Stomach (tissue), 9 donors: ENCODE results near the gene ENKD1. TPM values are rescaled to one million over a fixed set of nuclear protein-coding genes. Genes with fewer than 3 reads are reported as not detected.

Experiments used
- DNase-seq, 2 donors: peaks; one replicate each; pipeline versions ENCODE4 v3.0.0 to v3.0.0-alpha.2; 2013 to 2019
- H3K27ac ChIP-seq, 5 donors: fragments of 200-600 bp in 4 of 5; sonication (generic) in 4 of 5; one replicate each; pipeline ENCODE4 v1.5.1; 2013 to 2019; ENCODE audit warnings: mild to moderate bottlenecking in 1 of 5, moderate library complexity in 1 of 5
- H3K27me3 ChIP-seq, 3 donors: fragments of 200-600 bp; sonication (generic); one replicate each; pipeline ENCODE4 v1.5.1; 2017 to 2019; ENCODE audit warnings: mixed run types in 1 of 3
- H3K36me3 ChIP-seq, 4 donors: fragments of 200-600 bp; sonication (generic); 1 replicate in 3 of 4; 2 replicates in 1 of 4; pipeline ENCODE4 v1.5.1; 2016 to 2019
- H3K4me1 ChIP-seq, 4 donors: fragments of 200-600 bp; sonication (generic); one replicate each; pipeline ENCODE4 v1.5.1; 2016 to 2019
- H3K4me3 ChIP-seq, 4 donors: fragments of 200-600 bp; sonication (generic) in 3 of 4; one replicate each; pipeline ENCODE4 v1.5.1; 2016 to 2019; ENCODE audit warnings: mild to moderate bottlenecking in 1 of 4
- H3K9me3 ChIP-seq, 4 donors: fragments of 200-600 bp; sonication (generic); one replicate each; pipeline ENCODE4 v1.5.1; 2016 to 2019
- CTCF ChIP-seq, 7 experiments: fragments of 450-650 bp in 4 of 7; fragments of 200-600 bp in 3 of 7; sonication (generic) in 3 of 7; IDR thresholded peaks; one replicate each; pipeline ENCODE4 v1.5.1; 2016 to 2019; ENCODE audit warnings: antibody characterized with exemption in 7 of 7, control low read depth in 2 of 7, mild to moderate bottlenecking in 1 of 7
- EP300 ChIP-seq: sonication (generic); formaldehyde crosslinking; IDR thresholded peaks from one replicate; pipeline ENCODE4 v1.6.1; 2017; ENCODE audit warnings: antibody characterized with exemption
- POLR2A ChIP-seq, 4 donors: fragments of 450-650 bp; IDR thresholded peaks; one replicate each; pipeline ENCODE4 v1.6.1; 2016; ENCODE audit warnings: antibody characterized with exemption in 4 of 4, control low read depth in 2 of 4, mild to moderate bottlenecking in 1 of 4, moderate library complexity in 1 of 4
- POLR2AphosphoS5 ChIP-seq, 3 donors: sonication (generic); formaldehyde crosslinking; IDR thresholded peaks; one replicate each; pipeline ENCODE4 v1.6.1; 2016; ENCODE audit warnings: antibody characterized with exemption in 3 of 3
- WGBS, 5 donors: extraction: QIAGEN DNeasy Blood & Tissue Kit in 3 of 5; methylation state at CpG; one replicate each; pipeline versions ENCODE4 v1.1.5 to v1.1.7; 2013 to 2018; 5-methylcytosine and 5-hydroxymethylcytosine counted together
- intact Hi-C: fragments of 100-400 bp; cut with DNase I; formaldehyde crosslinking; loops from one replicate; pipeline ENCODE4 v1.15.1; 2023; ENCODE audit warnings: low total_unique reads
- polyA plus RNA-seq, 3 donors: library from polyadenylated mRNA; stranded (reverse); fragments of 200-250 nt; gene quantifications; one replicate each; pipeline ENCODE4 v1.2.3, GENCODE V29; 2013
- total RNA-seq, 5 donors: library from RNA; depleted of rRNA; stranded (reverse); fragments of >200 nt; gene quantifications; one replicate each; pipeline versions ENCODE4 v1.1.0 to v1.2.3, GENCODE V29; 2014 to 2016
- donor health status: healthy with polysubstance abuse.
- donor health status: Bipolar disorder and iron deficiency.
- donor health status: healthy.

ENKD1 gene
- total and polyA plus RNA-seq, 8 donors: 5.8 to 113 (median 20.1) TPM

- TF ChIP-seq POLR2A (IDR thresholded peaks at IDR 0.05) (no peak), EP300 (no peak), POLR2AphosphoS5 (IDR thresholded peaks at IDR 0.05) (no peak), CTCF (IDR thresholded peaks at IDR 0.05) (no peak)
- Histone ChIP-seq H3K4me3 (no peak overlapping the region), H3K9me3 (no peaks in the 10 kb centered on the region), H3K36me3 (peaks cover 9 to 27% (median 16%) of the 10 kb centered on the region in 4 donors), H3K27ac (no peak overlapping the region), H3K4me1 (peaks cover 44 to 63% (median 59%) of the 10 kb centered on the region in 4 donors), H3K27me3 (no peaks in the 10 kb centered on the region)
- intact Hi-C loops: no loop called here
- peak in 1 of 2 donors; percentile 44 for DNase-seq
- 69 to 85% (median 81%) methylated on average over 7 to 25 of the region's 25 CpGs for WGBS, 5 donors
These were observed 3.2 kb downstream of the ENKD1 start for GRCh38 chr16:67663151-67663876.

GRCh38 chr16:67662653-67663010 lies 3.9 kb downstream of the ENKD1 start:
- no peak overlapping the region for H3K27ac ChIP-seq
- H3K9me3 ChIP-seq: no peaks in the 10 kb centered on the region
- H3K4me3 ChIP-seq: no peak overlapping the region
- intact Hi-C loops: no loop called here
- no peak for DNase-seq
- peaks cover 37 to 59% (median 54%) of the 10 kb centered on the region in 4 donors for H3K4me1 ChIP-seq
- peaks cover 9 to 34% (median 22%) of the 10 kb centered on the region in 4 donors for H3K36me3 ChIP-seq
- TF ChIP-seq CTCF (IDR thresholded peaks at IDR 0.05) (no peak), POLR2A (IDR thresholded peaks at IDR 0.05) (no peak), EP300 (no peak), POLR2AphosphoS5 (IDR thresholded peaks at IDR 0.05) (no peak)
- H3K27me3 ChIP-seq: no peaks in the 10 kb centered on the region

GRCh38 chr16:67661886-67662652 lies 4.5 kb downstream of the ENKD1 start:
- Histone ChIP-seq H3K36me3 (peaks cover 9 to 40% (median 28%) of the 10 kb centered on the region in 4 donors), H3K9me3 (no peaks in the 10 kb centered on the region), H3K27me3 (no peaks in the 10 kb centered on the region), H3K4me3 (no peak overlapping the region), H3K27ac (peak overlapping the region in 1 of 5 donors; percentile 97), H3K4me1 (peaks cover 32 to 53% (median 48%) of the 10 kb centered on the region in 4 donors)
- intact Hi-C loops: no loop called here
- TF ChIP-seq POLR2A (IDR thresholded peaks at IDR 0.05): no peak
- WGBS, 5 donors: 94 to 95% (median 95%) methylated on average over 34 of the region's 34 CpGs
- no peak for DNase-seq

- Histone ChIP-seq H3K36me3 (peaks cover 9 to 45% (median 36%) of the 10 kb centered on the region in 4 donors), H3K27ac (peak overlapping the region; percentile 92 to 97 (median 96)), H3K27me3 (no peaks in the 10 kb centered on the region), H3K4me1 (peaks cover 26 to 47% (median 41%) of the 10 kb centered on the region in 4 donors), H3K9me3 (no peaks in the 10 kb centered on the region), H3K4me3 (peak overlapping the region; percentile 57 to 85 (median 82))
- peak in 1 of 2 donors; percentile 83 for DNase-seq
- TF ChIP-seq POLR2A (IDR thresholded peaks at IDR 0.05) (no peak), POLR2AphosphoS5 (IDR thresholded peaks at IDR 0.05) (no peak), CTCF (IDR thresholded peaks at IDR 0.05) (peak in 1 of 7 experiments; percentile 2), EP300 (no peak)
- intact Hi-C loops: no loop called here
- WGBS, 5 donors: 8 to 11% (median 9%) methylated on average over 17 to 39 of the region's 39 CpGs
These were observed 5.3 kb downstream of the ENKD1 start for GRCh38 chr16:67661101-67661761.
